D721Med (cell line): ENCODE results near the gene TMED1.

ENCODE experiments used
- DNase-seq: peaks from one replicate; pipeline ENCODE4 v3.0.0; 2011; ENCODE audit warnings: low spot score; ENCODE audit not compliant: insufficient read length
- FAIRE-seq: peaks from 2 replicates; lab custom pipeline; 2011; peaks lifted over from hg19 to GRCh38; lab: Jason Lieb, UNC
- CTCF ChIP-seq: IDR thresholded peaks from 2 replicates; pipeline ENCODE4 v1.5.1; 2012; ENCODE audit warnings: mild to moderate bottlenecking, control low read depth; ENCODE audit not compliant: insufficient read depth; ENCODE audit errors: missing control alignments

The TMED1 gene

GRCh38 chr19:10868872-10869547, 33.0 kb upstream of the TMED1 start:
- no peak for FAIRE-seq
- no peak for DNase-seq

GRCh38 chr19:10866495-10866894, 30.5 kb upstream of the TMED1 start:
- no peak for TF ChIP-seq CTCF
- FAIRE-seq = no peak
- DNase-seq = no peak

More at GRCh38 chr19:10868872-10869547, 33.0 kb upstream of the TMED1 start:
- no peak for TF ChIP-seq CTCF

GRCh38 chr19:10864538-10864899, 28.5 kb upstream of the TMED1 start:
- DNase-seq = peak; percentile 96
- peak; percentile 90 for TF ChIP-seq CTCF
- FAIRE-seq = no peak

- no peak for FAIRE-seq
- DNase-seq = no peak
Measured at GRCh38 chr19:10863107-10863717, 27.2 kb upstream of the TMED1 start.

GRCh38 chr19:10862561-10863106, 26.6 kb upstream of the TMED1 start:
- DNase-seq (no peak), FAIRE-seq (no peak)
- no peak for TF ChIP-seq CTCF

More at GRCh38 chr19:10863107-10863717, 27.2 kb upstream of the TMED1 start:
- no peak for TF ChIP-seq CTCF

- no peak for FAIRE-seq
Measured at GRCh38 chr19:10861103-10861651, 25.2 kb upstream of the TMED1 start.

More at GRCh38 chr19:10861103-10861651, 25.2 kb upstream of the TMED1 start:
- TF ChIP-seq CTCF = peak; percentile 28
- no peak for DNase-seq
